DOHH2 (cell line): ENCODE data around the gene WHAMM.

Experiments used
- H3F3A ChIP-seq: fragments of 200-600 bp; sonication (generic), shearing (Covaris generic); 2 replicates; pipeline ENCODE4 v1.6.0; 2016; ENCODE audit warnings: antibody characterized with exemption, mild to moderate bottlenecking; ENCODE audit not compliant: control insufficient read depth, insufficient read depth
- H3K27ac ChIP-seq: fragments of 200-600 bp; sonication (generic); 2 replicates; pipeline ENCODE4 v1.5.1; 2014; ENCODE audit warnings: low read depth, mild to moderate bottlenecking, low read length, moderate library complexity
- H3K27me3 ChIP-seq: fragments of 200-600 bp; sonication (generic); 2 replicates; pipeline ENCODE4 v1.6.1; 2014; ENCODE audit warnings: mild to moderate bottlenecking, low read length, mixed read lengths; ENCODE audit not compliant: control insufficient read depth
- H3K36me3 ChIP-seq: fragments of 200-600 bp; sonication (generic); 2 replicates; pipeline ENCODE4 v1.6.1; 2014; ENCODE audit warnings: mild to moderate bottlenecking, low read length, moderate library complexity, mixed read lengths; ENCODE audit not compliant: control insufficient read depth
- H3K4me1 ChIP-seq: fragments of 200-600 bp; sonication (generic); 2 replicates; pipeline ENCODE4 v1.6.1; 2014; ENCODE audit warnings: mild to moderate bottlenecking, low read length, mixed read lengths; ENCODE audit not compliant: control insufficient read depth
- H3K4me2 ChIP-seq: fragments of 200-600 bp; sonication (generic); 2 replicates; pipeline ENCODE4 v1.6.0; 2014; ENCODE audit warnings: mild to moderate bottlenecking, low read length, moderate library complexity
- H3K4me3 ChIP-seq: fragments of 200-600 bp; sonication (generic); 2 replicates; pipeline ENCODE4 v1.5.1; 2014; ENCODE audit warnings: mild to moderate bottlenecking, low read length, mixed read lengths
- H3K79me2 ChIP-seq: fragments of 200-600 bp; sonication (generic); 2 replicates; pipeline ENCODE4 v1.6.1; 2014; ENCODE audit warnings: mild to moderate bottlenecking, low read length, mixed read lengths; ENCODE audit not compliant: control insufficient read depth
- H3K9me2 ChIP-seq: fragments of 200-600 bp; sonication (generic); replicated peaks from 2 replicates; pipeline ENCODE4 v1.6.1; 2014; ENCODE audit warnings: mild to moderate bottlenecking, low read length, mixed read lengths; ENCODE audit not compliant: control insufficient read depth
- H3K9me3 ChIP-seq: fragments of 200-600 bp; sonication (generic); 2 replicates; pipeline ENCODE4 v1.6.1; 2014; ENCODE audit warnings: antibody characterized with exemption, low read length, mixed read lengths; ENCODE audit not compliant: control insufficient read depth, insufficient read depth
- H4K20me1 ChIP-seq: fragments of 200-600 bp; sonication (generic); 2 replicates; pipeline ENCODE4 v1.6.0; 2014; ENCODE audit warnings: low read depth, mild to moderate bottlenecking, antibody characterized with exemption, low read length, moderate library complexity; ENCODE audit not compliant: control insufficient read depth, insufficient read depth
- CTCF ChIP-seq: fragments of 200-600 bp; sonication (generic); IDR thresholded peaks from one replicate; pipeline ENCODE4 v1.5.1; 2014; ENCODE audit warnings: antibody characterized with exemption, mild to moderate bottlenecking, low read depth, low read length; ENCODE audit not compliant: poor library complexity, severe bottlenecking
- EZH2phosphoT487 ChIP-seq: fragments of 200-600 bp; sonication (generic); IDR thresholded peaks from 2 replicates; pipeline ENCODE4 v1.6.1; 2017; ENCODE audit warnings: borderline replicate concordance, mild to moderate bottlenecking, antibody characterized with exemption, low read length, moderate library complexity, mixed read lengths

Gene WHAMM

GRCh38 chr15:82846621-82847020, 37.2 kb downstream of the WHAMM start:
- H3K79me2 ChIP-seq = no peaks in the 10 kb centered on the region
- H3K4me1 ChIP-seq = peaks cover 33% of the 10 kb centered on the region
- H3F3A ChIP-seq = no peaks in the 10 kb centered on the region; the same call in 1 of the 2 replicates
- no peaks in the 10 kb centered on the region for H3K9me2 ChIP-seq
- H3K9me3 ChIP-seq = no peaks in the 10 kb centered on the region
- H4K20me1 ChIP-seq = no peaks in the 10 kb centered on the region
- no peaks in the 10 kb centered on the region for H3K27me3 ChIP-seq
- no peak for TF ChIP-seq EZH2phosphoT487
- no peak for TF ChIP-seq CTCF
- H3K36me3 ChIP-seq = no peaks in the 10 kb centered on the region
- no peak overlapping the region for H3K4me2 ChIP-seq
- no peak overlapping the region for H3K27ac ChIP-seq
- H3K4me3 ChIP-seq = no peak overlapping the region

DNA sequence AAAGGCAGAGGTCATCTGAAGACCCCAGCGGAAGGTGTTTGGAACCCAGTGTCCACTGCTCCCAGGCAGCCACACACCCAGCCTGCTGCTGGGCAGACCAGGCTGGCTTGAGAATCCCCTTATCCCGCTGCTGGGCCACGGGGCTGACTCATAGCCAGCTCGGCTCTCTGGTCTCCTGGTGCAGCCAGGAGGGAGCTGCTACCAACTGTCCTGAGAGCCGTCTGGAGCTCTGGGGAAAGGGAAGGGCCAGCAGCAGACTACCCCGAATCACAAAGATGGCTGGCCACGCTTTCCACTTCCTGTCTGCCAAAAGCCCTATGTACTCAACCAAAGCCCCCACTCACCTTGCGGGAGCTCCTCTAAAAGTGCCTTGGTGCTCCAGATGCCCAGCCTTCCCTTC, 38.3 kb downstream of the WHAMM start:
- Histone ChIP-seq H3K4me2 (no peak overlapping the region), H3F3A (no peaks in the 10 kb centered on the region; the same call in 1 of the 2 replicates), H3K36me3 (no peaks in the 10 kb centered on the region), H3K4me1 (peaks cover 33% of the 10 kb centered on the region), H4K20me1 (no peaks in the 10 kb centered on the region), H3K27me3 (no peaks in the 10 kb centered on the region), H3K4me3 (no peak overlapping the region), H3K79me2 (no peaks in the 10 kb centered on the region), H3K9me2 (no peaks in the 10 kb centered on the region), H3K27ac (no peak overlapping the region), H3K9me3 (no peaks in the 10 kb centered on the region)
- TF ChIP-seq EZH2phosphoT487 = no peak
- TF ChIP-seq CTCF = no peak

DNA sequence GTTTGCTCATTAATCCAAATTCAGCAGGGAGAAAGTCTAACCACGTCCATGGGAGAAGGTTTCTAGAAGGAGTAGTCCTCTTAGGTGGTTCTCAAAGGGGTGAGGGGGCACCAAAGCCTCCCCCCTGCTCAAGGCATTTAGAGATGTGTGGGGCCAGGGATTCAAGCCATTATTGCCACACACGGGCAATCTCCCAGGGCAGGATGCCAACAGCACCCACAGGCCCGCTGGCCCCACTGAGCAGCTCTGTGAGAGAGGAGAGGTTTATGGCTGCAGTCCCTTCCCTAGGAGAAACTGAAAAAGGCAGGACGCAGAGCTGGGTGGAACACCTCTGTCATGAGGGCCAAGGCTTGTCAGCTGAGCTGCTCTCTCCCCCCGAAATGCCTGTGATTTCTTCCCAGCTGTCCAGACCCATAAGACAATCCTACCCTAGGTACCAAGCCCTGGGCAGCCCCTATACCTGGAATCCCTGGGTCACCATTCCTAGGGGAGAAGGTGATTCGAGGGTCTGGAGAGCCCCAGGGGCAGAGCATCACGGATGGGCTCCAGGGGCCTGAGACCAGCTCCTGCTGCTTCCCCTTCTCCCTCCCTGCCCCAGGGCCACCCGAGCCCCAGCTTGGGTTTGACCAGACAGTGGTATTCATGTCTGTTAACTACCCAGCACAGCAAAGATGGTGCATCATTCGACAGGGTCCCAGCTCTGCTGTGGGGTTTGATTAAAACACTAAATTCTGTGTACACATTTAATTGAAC, 39.0 kb downstream of the WHAMM start:
- no peaks in the 10 kb centered on the region; the same call in 1 of the 2 replicates for H3F3A ChIP-seq
- no peaks in the 10 kb centered on the region for H3K36me3 ChIP-seq
- H3K27ac ChIP-seq = no peak overlapping the region
- H3K4me1 ChIP-seq = peaks cover 32% of the 10 kb centered on the region
- H3K27me3 ChIP-seq = no peaks in the 10 kb centered on the region
- no peak overlapping the region for H3K4me3 ChIP-seq
- no peaks in the 10 kb centered on the region for H3K9me2 ChIP-seq
- H4K20me1 ChIP-seq = no peaks in the 10 kb centered on the region
- H3K9me3 ChIP-seq = no peaks in the 10 kb centered on the region
- TF ChIP-seq CTCF (no peak), EZH2phosphoT487 (no peak)
- no peaks in the 10 kb centered on the region for H3K79me2 ChIP-seq
- H3K4me2 ChIP-seq = no peak overlapping the region
